Stimulated activated CD4-positive, alpha-beta T cell treated with anti-CD3 and anti-CD28 coated beads, Interleukin-1b, Interleukin-23, amount 100 ng/mL, for 1 hour (primary cell): ENCODE measurements around the gene DAW1.
"Not testable (repeated sequence)": the region's sequence is repeated elsewhere in the genome, so short reads cannot be mapped to it uniquely, and the experiment has no call there.

Experiments
- DNase-seq, 2 donors: peaks; one replicate each; pipeline ENCODE4 v3.0.0-alpha.2; 2020; ENCODE audit warnings: low read depth in 2 of 2

Gene DAW1, protein sequence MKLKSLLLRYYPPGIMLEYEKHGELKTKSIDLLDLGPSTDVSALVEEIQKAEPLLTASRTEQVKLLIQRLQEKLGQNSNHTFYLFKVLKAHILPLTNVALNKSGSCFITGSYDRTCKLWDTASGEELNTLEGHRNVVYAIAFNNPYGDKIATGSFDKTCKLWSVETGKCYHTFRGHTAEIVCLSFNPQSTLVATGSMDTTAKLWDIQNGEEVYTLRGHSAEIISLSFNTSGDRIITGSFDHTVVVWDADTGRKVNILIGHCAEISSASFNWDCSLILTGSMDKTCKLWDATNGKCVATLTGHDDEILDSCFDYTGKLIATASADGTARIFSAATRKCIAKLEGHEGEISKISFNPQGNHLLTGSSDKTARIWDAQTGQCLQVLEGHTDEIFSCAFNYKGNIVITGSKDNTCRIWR

GRCh38 chr2:227871375-227871791 is at the start of gene DAW1:
DAW1 (plus strand) TSS chr2:227871631; CDS start chr2:227871690, 59 bp downstream.
- DNase-seq = no peak

DNA sequence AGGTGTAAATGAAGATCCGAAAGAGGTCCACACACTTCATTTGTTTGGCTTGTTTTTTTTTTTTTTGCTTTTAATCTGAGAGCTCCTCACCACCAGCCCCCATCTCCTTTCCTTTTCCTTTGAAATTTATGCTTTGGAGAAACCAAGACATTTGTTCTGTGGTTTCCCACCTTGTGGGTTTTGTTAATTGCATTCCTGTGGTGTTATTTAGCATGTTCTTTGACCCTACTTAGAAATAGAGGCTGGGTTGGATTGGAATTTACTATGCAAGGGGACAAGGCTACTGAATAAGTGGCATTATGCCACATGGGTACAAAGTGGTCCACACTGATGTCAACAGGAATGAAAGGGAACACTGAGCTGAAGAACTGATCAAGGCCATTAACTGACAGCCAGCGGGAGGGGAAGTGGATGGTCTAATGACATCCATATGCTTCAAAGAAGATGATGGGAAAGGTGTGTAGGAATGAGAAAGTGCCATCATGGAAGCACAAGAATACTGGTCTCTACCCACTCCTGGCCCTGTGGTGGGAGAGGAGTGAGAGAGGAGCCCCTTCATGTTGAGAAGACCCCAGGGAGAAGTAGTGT is 48.9 kb upstream of the DAW1 start:
- no peak for DNase-seq

GRCh38 chr2:227823922-227824321 is 47.5 kb upstream of the DAW1 start:
- no peak for DNase-seq

- DNase-seq = no peak
Measured at GRCh38 chr2:227824711-227825110, 46.7 kb upstream of the DAW1 start.

DNA sequence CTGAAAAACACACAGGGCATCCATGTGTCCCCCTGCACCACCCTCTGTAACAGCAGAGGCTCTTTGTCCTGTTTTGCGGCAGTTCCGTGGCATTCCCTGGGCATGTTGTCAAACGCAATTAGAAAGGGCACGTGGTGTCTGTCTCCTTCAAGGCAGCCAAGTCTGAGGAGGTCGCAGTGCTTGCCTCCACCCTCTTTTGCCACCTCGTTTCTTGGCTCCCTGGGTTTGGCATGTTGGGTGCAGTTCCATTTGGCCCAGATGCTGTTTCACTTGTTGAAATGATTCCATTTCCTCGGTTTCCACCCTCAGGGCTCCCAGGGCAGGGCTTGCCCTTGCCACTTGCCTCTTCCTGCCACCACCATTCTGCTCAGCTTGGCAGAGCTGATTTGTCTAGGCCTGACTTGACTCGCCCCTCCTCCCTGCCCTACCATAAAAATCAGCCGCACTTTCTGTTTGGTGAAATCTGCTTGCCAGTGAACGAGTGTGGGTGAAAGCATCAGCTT is 45.4 kb upstream of the DAW1 start:
- no peak for DNase-seq

DNA sequence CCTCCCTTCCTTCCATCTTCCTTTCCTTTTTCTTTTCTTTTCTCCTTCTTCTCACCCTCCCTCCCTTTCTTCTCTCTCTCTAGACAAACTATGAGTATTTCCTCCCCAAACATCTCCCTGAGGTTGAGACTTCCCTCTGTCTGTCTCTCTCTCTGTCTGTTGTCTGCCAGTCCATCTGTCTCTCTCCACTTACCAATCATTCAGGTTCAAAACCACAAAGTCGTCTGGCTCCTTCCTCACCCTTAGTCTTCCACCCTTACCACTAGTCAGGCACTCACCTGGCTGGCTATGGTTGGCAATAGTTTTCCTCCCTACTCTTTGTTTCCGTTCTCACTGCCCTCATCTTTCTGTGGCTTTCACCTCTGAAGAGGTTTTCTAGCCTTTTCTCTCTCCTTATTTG is 44.9 kb upstream of the DAW1 start:
- DNase-seq = no peak

GRCh38 chr2:227827143-227827542 is 44.3 kb upstream of the DAW1 start:
- DNase-seq = no peak

DNA sequence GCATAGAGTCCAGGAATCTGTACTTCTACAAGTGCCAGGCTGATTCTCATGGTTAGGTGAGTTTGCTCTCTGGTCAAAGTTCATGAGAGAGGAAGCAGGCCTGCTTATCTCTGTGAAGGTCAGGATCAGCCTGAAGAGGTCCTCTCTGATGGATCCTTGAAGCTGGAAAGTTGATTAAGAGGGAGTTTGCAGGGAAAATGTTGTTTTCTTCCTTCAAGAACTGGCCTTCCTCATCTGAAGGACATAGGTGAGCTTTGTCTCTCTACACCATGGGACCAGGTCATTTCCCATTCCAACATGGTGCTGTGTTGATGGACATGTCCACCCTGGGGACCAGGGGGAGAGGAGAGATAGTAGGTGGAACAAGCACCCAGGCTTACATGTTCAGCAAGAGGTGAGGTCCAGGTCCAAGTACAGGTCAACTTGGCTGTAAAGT is 42.9 kb upstream of the DAW1 start:
- DNase-seq = no peak

GRCh38 chr2:227829337-227829736 is 42.1 kb upstream of the DAW1 start:
- no peak for DNase-seq

DNA sequence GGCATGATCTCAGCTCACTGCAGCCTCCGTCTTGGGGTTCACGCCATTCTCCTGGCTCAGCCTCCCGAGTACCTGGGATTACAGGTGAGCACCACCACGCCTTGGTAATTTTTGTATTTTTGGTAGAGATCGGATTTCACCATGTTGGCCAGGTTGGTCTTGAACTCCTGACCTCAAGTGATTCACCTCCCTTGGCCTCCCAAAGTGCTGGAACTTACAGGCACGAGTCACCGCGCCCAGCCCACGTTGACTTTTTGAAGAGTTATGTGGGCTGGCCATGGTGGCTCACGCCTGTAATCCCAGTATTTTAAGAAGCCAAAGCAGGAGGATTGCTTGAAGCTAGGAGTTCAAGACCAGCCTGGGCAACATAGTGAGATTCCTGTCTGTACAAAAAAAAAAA is 37.0 kb upstream of the DAW1 start:
- DNase-seq = no peak

- DNase-seq = no peak
Measured at GRCh38 chr2:227834916-227835650, 36.3 kb upstream of the DAW1 start.

GRCh38 chr2:227839339-227840129 is 31.9 kb upstream of the DAW1 start:
- not testable (repeated sequence) for DNase-seq

GRCh38 chr2:227846831-227847230 is 24.6 kb upstream of the DAW1 start:
- no peak for DNase-seq

GRCh38 chr2:227848146-227848545 is 23.3 kb upstream of the DAW1 start:
- DNase-seq = no peak

DNA sequence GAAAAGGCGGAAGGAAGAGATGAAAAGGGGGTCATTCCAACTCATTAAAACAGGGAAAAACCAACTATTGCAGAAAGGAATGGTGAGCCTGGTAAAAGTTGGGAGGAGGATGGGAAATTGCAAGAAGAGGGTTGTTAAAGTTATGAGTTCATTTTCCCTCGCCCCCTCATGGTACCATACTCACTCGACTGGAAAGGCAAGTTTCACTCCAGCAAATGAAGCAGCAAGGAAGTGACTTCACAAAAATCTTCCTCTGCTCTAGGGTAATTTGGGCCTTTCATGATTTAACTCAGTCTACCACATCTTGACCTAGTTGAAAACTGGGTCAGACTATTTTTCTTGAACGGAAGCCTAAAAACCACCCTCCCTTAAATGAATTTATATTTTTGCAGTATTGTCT is 22.8 kb upstream of the DAW1 start:
- no peak for DNase-seq

- DNase-seq = no peak
Measured at GRCh38 chr2:227849906-227850305, 21.5 kb upstream of the DAW1 start.

GRCh38 chr2:227853204-227853629 is 18.2 kb upstream of the DAW1 start:
- DNase-seq = no peak

- no peak for DNase-seq
Measured at GRCh38 chr2:227853765-227854271, 17.6 kb upstream of the DAW1 start.

- DNase-seq = no peak
Measured at GRCh38 chr2:227855440-227855839, 16.0 kb upstream of the DAW1 start.

DNA sequence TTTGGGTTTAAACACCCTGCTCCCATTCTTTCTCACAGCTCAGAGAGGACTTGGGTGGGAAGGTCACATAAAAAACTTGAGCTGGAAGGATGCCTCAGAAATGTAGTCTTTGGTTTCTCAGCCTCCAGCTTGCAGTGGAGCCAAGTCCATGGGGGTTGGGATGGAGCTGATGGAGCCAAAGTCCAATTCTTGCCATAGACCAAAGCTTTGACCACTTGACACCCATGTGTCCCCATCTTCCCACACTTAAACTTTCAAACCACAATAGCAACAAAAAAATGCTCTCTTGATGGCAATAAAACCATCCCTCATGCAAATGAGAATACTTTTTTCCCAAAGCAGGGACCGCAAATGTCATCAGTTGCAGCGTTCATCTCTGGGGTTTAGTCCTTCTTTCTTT is 14.7 kb upstream of the DAW1 start:
- DNase-seq = no peak

- no peak for DNase-seq
Measured at GRCh38 chr2:227860221-227860641, 11.2 kb upstream of the DAW1 start.
